ENCODE measurements around the gene KIAA1217. TPM values are rescaled to one million over a fixed set of nuclear protein-coding genes. Genes with fewer than 3 reads are reported as not detected.
A peak's percentile ranks its signal among the peaks of the same experiment; 100 is the strongest.

Gene KIAA1217
- total and polyA plus RNA-seq, 3 donors from 2014 or later, result 40.0 to 197 (median 134) TPM

- 89 to 93% methylated on average over 7 of the region's 7 CpGs for WGBS, 2 donors
These were observed 50.6 kb downstream of the KIAA1217 start for GRCh38 chr10:24259365-24260130.

GRCh38 chr10:24261627-24262026 lies 52.7 kb downstream of the KIAA1217 start:
- Histone ChIP-seq H3K36me3 (ENCODE audit: low read depth, missing control alignments) (no peaks in the 10 kb centered on the region), H3K4me3 (no peak overlapping the region), H3K9me3 (no peaks in the 10 kb centered on the region), H3K4me1 (peaks cover 57% of the 10 kb centered on the region), H3K27me3 (no peaks in the 10 kb centered on the region), H3K27ac (peak overlapping the region; percentile 37 to 77)
- intact Hi-C loops (cut with DNase I; ENCODE audit: low total_unique reads), result no loop called here
- DNase-seq, result no peak
- WGBS, 2 donors, result 67 to 74% methylated on average over 3 of the region's 3 CpGs
- no peak for TF ChIP-seq POLR2A (IDR thresholded peaks at IDR 0.05)
- TF ChIP-seq CTCF (IDR thresholded peaks at IDR 0.05), result no peak

More at GRCh38 chr10:24259365-24260130, 50.6 kb downstream of the KIAA1217 start:
- TF ChIP-seq POLR2A (IDR thresholded peaks at IDR 0.05), result no peak
- TF ChIP-seq CTCF (IDR thresholded peaks at IDR 0.05), result no peak
- Histone ChIP-seq H3K36me3 (ENCODE audit: low read depth, missing control alignments) (no peaks in the 10 kb centered on the region), H3K27me3 (no peaks in the 10 kb centered on the region), H3K4me1 (peaks cover 53% of the 10 kb centered on the region), H3K9me3 (no peaks in the 10 kb centered on the region), H3K27ac (no peak overlapping the region), H3K4me3 (no peak overlapping the region)
- intact Hi-C loops (cut with DNase I; ENCODE audit: low total_unique reads), result no loop called here
- DNase-seq, result no peak

GRCh38 chr10:24262929-24263590 lies 54.1 kb downstream of the KIAA1217 start:
- WGBS, 2 donors, result 30 to 45% methylated on average over 7 of the region's 7 CpGs
- peaks cover 57% of the 10 kb centered on the region for H3K4me1 ChIP-seq
- H3K36me3 ChIP-seq (ENCODE audit: low read depth, missing control alignments), result no peaks in the 10 kb centered on the region
- peak overlapping the region; percentile 69 to 77 for H3K27ac ChIP-seq
- DNase-seq, result peak; percentile 88
- TF ChIP-seq CTCF (IDR thresholded peaks at IDR 0.05), result no peak
- no peak for TF ChIP-seq POLR2A (IDR thresholded peaks at IDR 0.05)
- H3K4me3 ChIP-seq, result no peak overlapping the region
- intact Hi-C loops (cut with DNase I; ENCODE audit: low total_unique reads), result no loop called here
- H3K9me3 ChIP-seq, result no peaks in the 10 kb centered on the region
- no peaks in the 10 kb centered on the region for H3K27me3 ChIP-seq

GRCh38 chr10:24269476-24269875 lies 60.5 kb downstream of the KIAA1217 start:
- Histone ChIP-seq H3K9me3 (no peaks in the 10 kb centered on the region), H3K4me1 (peaks cover 21% of the 10 kb centered on the region), H3K27me3 (no peaks in the 10 kb centered on the region), H3K36me3 (ENCODE audit: low read depth, missing control alignments) (no peaks in the 10 kb centered on the region), H3K27ac (no peak overlapping the region), H3K4me3 (no peak overlapping the region)
- TF ChIP-seq POLR2A (IDR thresholded peaks at IDR 0.05) (no peak), CTCF (IDR thresholded peaks at IDR 0.05) (no peak)
- intact Hi-C loops (cut with DNase I; ENCODE audit: low total_unique reads), result no loop called here
- no peak for DNase-seq
- WGBS, 2 donors, result 86 to 96% methylated on average over 1 of the region's 1 CpG
